Activated CD8-positive, alpha-beta memory T cell treated with anti-CD3 and anti-CD28 coated beads, Interleukin-2, amount 50 U/mL, for 1 hour (primary cell): ENCODE measurements around the gene SPOUT1.

Experiments
- DNase-seq: peaks from one replicate; pipeline ENCODE4 v3.0.0-alpha.2; 2020; ENCODE audit errors: extremely low read depth

The SPOUT1 gene

GRCh38 chr9:128836509-128837145 is 7.0 kb upstream of the SPOUT1 start:
- no peak for DNase-seq

DNA sequence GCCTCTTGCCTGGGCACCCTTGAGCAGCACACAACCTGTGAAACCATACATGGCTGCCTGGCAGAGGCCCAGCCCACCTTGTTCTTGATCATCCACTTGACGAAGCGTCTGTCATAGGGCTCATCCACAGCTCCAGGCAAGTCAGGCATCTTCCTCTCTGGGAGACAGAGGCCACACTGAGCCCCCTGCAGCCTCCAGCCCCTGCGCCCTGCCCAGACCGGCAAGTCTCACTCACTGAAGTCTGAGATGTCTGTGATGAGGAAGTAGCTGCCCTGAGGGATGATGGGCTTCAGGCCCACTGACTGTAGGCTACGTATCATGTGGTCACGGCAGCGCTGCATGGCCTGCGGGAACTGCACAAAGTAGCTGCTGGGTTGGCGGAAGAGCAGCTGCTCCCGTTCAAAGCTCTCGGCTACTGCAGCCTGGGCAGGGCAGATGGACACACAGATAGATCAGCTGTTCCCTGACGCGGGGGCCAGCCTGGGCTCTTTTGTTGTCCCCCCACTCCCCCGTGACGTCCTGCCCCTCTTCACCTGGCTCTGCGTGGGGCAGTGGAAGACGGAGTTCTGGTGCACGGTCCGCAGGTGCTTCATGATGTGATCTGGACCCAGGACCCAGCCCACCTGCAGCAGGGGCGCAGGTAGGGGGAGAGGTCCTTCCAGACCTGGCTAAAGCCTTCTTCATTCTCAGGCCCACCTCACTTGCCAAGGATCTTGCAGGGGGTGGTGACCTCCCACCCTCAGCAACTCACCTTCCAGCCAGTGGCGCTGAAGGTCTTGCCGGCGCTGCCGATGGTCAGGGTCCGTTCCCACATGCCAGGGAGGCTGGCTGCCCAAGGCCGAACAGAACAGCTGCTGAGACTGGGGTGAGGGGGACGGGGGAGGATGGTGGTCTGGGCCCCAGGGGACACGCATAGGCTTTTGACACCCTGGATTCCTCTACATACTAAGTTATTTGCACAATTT is 5.9 kb upstream of the SPOUT1 start:
- DNase-seq, result no peak

DNA sequence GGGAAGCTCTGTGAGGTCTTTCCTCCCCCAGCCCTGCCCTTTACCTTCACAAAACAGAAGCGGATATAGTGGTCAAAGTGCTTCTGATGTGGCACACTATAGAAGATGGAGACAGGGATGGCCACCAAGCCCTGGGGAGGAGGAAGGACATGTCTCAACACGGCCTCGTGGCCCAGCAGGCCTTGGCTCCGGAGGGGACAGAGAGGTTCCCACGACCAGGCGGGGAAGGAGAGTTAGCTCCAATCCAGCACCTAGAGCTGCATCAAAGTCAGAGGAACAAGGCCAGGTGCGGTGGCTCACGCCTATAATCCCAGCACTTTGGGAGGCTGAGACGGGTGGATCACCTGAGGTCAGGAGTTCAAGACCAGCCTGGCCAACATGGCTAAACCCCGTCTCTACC is 4.1 kb upstream of the SPOUT1 start:
- DNase-seq, result no peak

- no peak for DNase-seq
These were observed 708 bp downstream of the SPOUT1 start for GRCh38 chr9:128828719-128829452.

DNA sequence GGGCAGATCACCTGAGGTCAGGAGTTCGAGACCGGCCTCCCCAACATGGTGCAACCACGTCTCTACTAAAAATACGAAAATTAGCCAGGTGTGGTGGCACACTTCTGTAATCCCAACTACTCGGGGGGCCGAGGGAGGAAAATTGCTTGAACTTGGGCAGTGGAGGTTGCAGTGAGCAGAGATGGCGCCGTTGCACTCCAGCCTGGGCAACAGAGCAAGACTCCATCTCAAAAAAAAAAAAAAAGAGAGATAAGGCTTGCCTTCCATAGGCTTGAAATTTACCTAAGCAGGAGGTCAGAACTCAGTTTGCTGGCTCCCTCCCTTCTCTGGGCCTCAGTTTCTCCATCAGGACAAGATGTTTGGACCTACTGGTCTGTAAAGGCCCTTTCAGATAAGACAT is 1.3 kb downstream of the SPOUT1 start:
- no peak for DNase-seq

DNA sequence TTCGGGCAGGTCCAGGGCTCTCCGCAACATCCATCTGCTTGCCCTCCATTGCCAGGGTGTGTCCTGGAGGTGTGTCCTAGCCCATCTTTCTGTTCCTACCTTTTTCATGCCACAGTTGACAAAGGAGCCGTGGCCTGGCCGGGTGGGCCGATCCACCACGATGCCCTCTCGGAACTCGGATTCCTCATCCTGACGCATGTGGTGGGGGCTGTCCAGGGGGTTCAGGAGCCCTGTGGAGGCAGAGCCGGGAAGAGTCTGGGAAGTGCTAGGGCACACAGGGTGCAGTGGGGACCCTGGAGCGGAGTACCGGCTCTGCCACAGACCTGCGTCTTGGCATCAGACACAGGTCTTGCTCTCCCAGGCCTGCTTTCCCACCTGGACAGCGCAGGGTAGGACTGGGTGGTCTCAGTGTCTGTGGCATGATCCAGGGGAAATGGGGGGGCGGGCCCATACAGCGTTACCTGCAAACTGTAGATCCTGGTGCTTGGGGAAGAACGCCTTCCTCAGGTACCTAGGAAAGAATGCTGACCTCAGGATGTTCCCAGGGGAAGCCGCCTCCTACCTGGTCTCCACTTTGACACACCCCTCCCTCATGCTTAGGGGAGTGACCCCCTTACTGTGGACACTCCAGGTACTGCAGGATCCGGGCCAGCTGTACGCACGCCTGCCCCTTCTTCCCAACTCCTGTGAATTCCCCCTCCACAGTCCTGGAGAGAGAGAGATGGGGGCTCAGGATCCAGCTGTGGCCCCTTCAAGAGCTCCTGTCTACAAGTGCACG is 3.5 kb downstream of the SPOUT1 start:
- no peak for DNase-seq

DNA sequence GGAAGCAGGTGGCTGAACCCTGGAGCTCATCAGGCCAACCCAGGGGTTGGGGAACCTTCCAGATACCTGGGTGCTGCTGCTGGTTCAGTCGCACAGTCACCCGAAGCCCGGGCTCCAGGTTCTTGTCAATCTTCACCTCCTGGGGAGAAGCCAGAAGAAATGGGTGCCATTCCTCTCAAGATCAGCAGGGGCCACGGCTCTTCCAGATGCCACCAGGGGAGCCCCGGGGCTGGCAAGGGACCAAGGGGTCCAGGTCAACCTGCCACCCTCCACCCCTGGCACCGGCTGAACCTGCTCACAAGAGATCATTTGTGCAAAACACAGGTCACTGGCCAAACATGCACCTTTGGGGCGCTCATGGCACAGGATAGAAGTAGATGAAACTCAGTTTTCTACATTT is 4.7 kb downstream of the SPOUT1 start:
- DNase-seq, result no peak

- DNase-seq, result no peak
These were observed 5.6 kb downstream of the SPOUT1 start for GRCh38 chr9:128823903-128824406.

GRCh38 chr9:128823362-128823902 is 6.2 kb downstream of the SPOUT1 start:
- no peak for DNase-seq

GRCh38 chr9:128822407-128823042 is 7.1 kb downstream of the SPOUT1 start:
- DNase-seq, result no peak

GRCh38 chr9:128821584-128822406 is 7.8 kb downstream of the SPOUT1 start:
- DNase-seq, result no peak

GRCh38 chr9:128820665-128821583 is 8.7 kb downstream of the SPOUT1 start:
- DNase-seq, result no peak

DNA sequence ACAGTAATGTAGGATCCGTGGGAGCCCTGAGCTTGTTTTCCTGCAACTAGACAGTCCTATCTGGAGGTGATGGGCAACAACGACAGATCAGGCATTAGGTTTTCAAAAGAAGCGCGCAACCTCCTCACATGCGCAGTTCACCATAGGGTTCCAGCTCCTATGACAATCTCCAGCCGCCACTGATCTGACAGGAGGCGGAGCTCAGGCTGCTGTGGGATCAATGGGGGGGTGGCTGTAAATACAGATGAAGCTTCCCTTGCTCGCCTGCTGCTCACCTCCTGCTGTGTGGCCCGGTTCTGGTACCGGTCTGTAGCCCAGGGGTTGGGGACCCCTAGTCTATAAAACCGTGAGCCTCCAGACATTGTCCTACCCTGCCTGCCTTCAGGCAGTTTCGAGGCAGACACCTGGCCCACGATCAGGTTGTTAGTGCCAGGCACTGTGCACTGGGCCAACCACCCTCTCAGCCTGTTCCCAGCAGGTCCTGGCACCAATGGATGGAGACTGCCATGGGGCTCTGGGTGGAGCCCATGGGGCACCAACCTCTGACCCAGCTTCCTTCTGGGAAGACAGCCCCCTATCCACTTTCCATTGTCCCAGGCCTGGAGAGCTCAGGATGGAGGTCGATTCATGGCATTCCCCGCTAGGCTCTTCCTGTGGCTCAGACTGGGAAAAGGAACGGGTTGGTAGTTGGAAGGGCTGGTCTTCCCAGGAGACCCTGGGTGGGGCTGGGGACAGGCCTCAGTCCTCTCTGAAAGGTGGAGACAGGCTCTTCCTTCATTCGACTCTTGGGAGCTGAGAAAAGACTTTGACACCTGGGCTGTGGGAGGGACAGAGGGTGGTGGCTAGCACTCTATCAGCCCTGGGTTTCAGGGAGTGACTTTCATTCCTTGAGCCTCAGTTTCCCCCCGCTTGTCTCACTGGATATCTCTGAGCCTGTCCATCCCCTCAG is 9.6 kb downstream of the SPOUT1 start:
- no peak for DNase-seq

DNA sequence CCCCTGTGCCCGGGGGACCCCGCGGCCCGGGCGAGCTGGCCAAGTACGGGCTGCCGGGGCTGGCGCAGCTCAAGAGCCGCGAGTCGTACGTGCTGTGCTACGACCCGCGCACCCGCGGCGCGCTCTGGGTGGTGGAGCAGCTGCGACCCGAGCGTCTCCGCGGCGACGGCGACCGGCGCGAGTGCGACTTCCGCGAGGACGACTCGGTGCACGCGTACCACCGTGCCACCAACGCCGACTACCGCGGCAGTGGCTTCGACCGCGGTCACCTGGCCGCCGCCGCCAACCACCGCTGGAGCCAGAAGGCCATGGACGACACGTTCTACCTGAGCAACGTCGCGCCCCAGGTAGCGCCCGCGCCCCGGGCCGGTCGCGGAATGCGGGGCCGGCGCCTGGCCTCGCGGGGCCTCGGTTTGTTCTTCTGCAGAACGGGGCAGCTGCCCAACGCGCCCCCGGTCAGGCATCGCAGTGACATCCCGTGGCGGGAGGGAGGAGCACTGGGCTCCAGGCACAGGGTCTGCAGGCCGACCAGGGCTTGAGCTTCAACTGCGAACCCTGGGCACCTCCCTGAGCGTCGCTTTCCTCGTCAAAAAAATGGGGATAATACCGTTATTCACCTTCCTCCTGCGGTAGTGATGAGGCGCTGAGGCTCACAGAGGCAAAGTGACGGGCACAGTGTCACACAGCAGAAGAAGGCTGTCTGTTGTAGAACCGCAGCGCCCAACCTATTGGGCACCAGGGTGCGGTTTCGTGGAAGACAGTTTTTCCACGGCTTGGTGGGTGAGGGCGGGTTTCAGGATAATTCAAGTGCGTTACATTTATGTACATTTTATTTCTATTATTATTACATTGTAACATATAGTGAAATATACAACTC is 10.5 kb downstream of the SPOUT1 start:
- no peak for DNase-seq

DNA sequence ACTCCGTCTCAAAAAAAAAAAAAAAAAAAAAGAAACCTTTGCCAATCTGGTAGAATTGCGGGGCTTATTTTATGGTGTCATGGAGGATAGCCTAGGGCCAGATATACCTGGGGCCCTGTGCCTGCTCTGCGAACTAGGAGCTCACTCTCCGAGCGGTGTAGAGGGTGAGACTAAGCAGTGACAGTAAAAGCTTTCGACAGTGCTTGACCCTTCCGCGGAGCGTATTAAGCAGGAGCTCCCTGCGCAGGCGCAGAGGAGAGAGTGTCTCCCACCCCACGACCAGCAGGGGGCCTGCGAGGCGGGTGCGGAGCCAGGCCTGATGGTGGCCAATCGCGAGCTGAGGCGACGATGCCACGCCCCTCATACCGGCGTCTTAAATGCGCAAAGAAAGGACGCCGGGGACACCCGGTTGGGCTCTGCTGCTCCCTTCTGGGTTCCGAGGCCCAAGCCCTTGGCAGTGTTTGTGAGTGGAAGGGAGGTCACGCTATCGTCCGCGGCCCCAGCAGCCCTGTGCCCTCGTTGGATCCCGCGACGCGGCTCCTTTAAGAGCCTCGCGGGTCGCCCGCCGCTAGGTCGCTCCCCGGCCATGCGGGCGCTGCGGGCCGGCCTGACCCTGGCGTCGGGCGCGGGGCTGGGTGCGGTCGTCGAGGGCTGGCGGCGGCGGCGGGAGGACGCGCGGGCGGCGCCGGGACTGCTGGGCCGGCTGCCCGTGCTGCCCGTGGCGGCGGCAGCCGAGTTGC is 11.3 kb downstream of the SPOUT1 start, which contains the start of gene ENDOG:
Gene ENDOG (plus strand): TSS at position 402 of the 740 bp plus-strand sequence. CDS start 185 bp downstream, at position 587.
- peak; percentile 85 for DNase-seq

GRCh38 chr9:128810873-128811272 is 18.7 kb downstream of the SPOUT1 start:
- DNase-seq, result no peak
